ENCODE data around the gene TIMM29.
"Not testable (repeated sequence)": the region's sequence is repeated elsewhere in the genome, so short reads cannot be mapped to it uniquely, and the experiment has no call there.

The TIMM29 gene

GRCh38 chr19:10913716-10914340 lies 14.8 kb upstream of the TIMM29 start:
- no peak for DNase-seq

DNA sequence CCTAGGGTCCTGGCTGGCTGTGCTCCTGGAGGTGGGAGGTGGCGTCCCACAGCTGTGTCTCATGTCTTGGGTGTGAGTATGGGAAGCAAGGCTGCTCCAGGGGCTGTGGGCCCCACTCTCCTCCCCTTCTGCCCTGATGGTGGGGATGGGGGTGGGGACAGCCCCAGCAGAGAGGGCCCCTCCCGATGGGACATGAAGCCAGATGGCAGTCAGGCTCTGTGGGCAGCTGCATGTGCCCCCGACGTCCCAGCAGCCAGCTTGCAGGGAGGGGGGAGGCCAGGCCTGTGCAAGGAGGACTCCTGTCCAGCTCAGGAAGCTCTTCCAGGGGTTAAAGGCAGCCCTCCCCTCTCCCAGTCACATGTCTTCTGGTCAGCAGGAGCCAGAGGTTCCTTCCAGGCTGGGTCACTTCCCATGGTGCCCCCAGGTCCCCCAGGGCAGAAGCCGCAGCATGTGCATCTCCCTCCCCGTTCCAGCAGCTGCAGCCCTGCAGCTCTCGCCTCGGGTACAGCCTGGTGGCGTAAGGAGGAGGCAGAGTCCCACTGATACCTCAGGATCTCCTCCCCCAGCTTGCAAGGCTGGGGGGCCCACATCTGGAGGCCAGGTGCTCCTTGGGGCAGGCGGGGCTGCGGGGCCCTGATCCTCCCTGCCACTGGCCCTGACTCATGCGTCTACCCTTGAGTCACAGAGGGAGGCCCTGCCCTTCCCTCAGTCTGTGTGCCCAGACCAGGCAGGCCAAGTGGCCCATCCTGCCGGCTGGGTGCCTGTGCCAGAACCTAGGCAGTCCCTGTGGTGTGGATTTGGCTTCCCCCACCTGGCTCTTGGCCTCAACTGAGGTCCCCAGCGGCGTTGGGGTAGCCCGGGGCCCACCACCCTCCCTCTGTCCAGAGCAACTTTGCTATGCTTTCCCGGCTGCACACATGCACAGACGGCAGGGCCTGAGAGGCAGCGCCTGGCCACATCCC lies 13.2 kb upstream of the TIMM29 start:
- DNase-seq: no peak

DNA sequence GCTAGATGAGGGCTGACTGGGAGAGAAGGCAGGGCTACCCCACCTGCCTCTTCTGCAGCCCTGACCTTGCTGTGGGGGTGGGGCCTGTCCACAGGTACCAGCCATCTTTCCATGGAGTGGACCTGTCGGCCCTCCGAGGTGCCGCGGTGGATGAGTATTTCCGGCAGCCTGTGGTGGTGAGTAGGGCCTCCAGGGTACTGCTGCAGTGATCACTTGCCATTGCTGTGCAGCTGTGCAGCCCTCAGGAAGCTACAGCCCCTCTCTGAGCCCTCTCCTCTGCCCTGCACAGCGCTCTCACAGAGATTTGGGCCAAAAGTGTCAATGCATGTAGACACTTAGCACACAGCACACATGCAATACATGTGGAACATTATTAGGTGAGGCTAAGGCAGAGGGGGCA lies 12.0 kb upstream of the TIMM29 start:
- no peak for DNase-seq

- no peak for DNase-seq
Measured at GRCh38 chr19:10918359-10918758, 10.3 kb upstream of the TIMM29 start.

GRCh38 chr19:10919352-10920287 lies 9.0 kb upstream of the TIMM29 start:
- DNase-seq: no peak

- no peak for DNase-seq
Measured at GRCh38 chr19:10920288-10920655, 8.3 kb upstream of the TIMM29 start.

GRCh38 chr19:10920781-10921180 lies 7.8 kb upstream of the TIMM29 start:
- no peak for DNase-seq

- DNase-seq: no peak
Measured at GRCh38 chr19:10921199-10921909, 7.3 kb upstream of the TIMM29 start.

DNA sequence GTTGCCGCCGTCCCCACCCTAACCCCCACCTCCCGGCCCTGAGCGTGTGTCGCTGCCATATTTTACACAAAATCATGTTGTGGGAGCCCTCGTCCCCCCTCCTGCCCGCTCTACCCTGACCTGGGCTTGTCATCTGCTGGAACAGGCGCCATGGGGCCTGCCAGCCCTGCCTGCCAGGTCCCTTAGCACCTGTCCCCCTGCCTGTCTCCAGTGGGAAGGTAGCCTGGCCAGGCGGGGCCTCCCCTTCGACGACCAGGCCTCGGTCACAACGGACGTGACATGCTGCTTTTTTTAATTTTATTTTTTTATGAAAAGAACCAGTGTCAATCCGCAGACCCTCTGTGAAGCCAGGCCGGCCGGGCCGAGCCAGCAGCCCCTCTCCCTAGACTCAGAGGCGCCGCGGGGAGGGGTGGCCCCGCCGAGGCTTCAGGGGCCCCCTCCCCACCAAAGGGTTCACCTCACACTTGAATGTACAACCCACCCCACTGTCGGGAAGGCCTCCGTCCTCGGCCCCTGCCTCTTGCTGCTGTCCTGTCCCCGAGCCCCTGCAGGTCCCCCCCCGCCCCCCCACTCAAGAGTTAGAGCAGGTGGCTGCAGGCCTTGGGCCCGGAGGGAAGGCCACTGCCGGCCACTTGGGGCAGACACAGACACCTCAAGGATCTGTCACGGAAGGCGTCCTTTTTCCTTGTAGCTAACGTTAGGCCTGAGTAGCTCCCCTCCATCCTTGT lies 6.5 kb upstream of the TIMM29 start:
- DNase-seq: no peak

DNA sequence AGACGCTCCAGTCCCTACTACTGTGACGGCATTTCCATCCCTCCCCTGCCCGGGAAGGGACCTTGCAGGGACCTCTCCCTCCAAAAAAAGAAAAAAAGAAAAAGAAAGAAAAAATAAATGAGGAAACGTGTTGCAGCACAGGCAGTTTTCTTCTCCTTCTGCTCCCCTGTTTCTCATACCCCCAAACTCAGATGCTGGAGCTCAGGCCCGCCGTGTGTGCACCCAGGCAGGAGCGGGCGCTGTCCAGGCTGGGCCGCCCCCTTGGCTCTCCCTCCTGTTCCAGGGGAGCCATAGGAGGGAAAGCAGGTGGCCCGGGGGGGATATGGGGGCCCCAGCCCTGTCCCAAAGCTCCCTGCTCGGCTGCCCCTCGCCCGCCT lies 6.0 kb upstream of the TIMM29 start:
- no peak for DNase-seq

GRCh38 chr19:10923260-10924112 lies 5.1 kb upstream of the TIMM29 start:
- no peak for DNase-seq

- no peak for DNase-seq
Measured at GRCh38 chr19:10924597-10924996, 4.0 kb upstream of the TIMM29 start.

DNA sequence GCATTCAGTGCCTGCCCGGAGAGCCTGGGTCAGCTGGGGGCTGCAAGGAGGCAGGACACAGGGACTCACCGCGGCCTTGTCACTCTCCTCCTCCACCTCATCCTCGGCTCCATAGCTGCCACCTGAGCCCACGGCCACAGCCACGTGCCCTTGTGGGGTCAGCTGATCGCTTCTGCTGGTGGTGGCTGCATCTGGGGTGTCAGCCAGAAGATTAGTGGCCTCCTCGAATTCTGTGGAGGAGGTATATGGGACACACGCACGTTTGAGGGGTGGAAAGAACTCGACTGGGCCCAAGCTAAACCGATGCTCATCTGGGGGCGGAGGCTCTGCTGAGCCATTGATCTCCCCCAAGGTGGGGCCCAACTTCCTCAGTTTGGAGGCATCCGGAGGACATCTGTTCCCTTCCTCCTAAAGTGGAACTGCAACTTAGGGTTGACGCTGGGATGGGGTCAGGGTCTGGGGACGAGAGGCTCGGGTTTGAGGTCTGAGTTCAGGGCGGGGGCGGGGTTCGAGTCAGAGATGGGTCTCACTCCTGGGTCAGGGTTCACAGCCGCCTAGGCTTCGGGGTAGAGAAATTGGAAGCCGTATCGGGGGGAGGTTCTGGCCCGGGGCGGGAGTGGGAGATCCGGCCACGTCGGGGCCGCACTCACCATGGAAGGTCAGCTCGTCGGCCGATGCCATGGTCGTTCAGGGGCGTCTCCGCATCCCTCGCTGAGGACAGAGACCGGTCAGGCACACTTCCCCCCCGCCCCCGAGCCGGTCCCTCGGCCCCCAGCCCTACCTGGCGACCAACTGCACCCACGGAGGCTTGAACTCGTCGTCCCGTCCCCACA lies 665 bp upstream of the TIMM29 start:
- DNase-seq: no peak

DNA sequence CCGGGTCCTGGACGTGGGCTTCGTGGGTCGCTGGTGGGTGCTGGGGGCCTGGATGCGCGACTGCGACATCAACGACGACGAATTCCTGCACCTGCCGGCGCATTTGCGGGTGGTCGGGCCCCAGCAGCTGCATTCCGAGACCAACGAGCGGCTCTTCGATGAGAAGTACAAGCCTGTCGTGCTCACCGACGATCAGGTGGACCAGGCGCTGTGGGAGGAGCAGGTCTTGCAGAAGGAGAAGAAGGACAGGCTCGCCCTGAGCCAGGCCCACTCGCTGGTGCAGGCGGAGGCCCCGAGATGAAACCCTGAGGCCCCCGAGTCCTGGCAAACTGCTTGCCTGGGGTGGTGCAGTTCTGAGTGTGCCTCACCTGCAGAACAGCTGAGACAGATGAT lies 787 bp downstream of the TIMM29 start:
- DNase-seq: no peak

GRCh38 chr19:10935371-10936059 lies 6.9 kb downstream of the TIMM29 start:
- DNase-seq: no peak

DNA sequence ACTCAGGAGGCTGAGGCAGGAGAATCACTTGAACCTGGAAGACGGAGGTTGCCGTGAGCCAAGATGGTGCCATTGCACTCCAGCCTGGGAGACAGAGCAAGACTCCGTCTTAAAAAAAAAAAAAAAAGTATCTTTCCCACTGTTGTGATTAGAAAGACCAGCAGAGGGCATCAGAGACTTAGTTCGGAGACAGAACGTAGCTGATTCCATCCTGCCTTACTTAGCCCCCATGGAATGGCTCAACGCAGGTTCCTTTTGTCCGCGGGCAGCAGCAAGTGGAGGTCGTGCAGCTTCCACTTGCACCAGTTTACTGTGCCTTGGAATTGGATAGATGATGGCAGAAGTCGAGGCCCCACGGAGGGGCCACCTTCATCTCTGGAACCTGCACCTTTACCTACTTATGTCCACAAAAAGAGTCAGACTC lies 8.1 kb downstream of the TIMM29 start:
- no peak for DNase-seq

GRCh38 chr19:10941649-10942048 lies 13.0 kb downstream of the TIMM29 start:
- not testable (repeated sequence) for DNase-seq

DNA sequence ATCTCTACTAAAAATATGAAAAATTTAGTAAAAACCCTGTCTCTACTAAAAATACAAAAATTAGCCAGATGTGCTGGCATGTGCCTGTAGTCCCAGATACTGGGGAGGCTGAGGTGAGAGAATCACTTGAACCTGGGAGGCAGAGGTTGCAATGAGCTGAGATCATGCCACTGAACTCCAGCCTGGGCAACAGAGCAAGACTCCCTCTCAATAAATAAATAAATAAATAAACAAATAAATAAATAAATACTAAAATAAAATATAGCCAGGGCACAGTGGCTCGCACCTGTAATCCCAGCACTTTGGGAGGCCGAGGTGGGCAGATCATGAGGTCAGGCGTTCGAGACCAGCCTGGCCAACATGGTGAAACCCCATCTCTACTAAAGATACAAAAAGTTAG lies 14.8 kb downstream of the TIMM29 start:
- not testable (repeated sequence) for DNase-seq

- no peak for DNase-seq
Measured at GRCh38 chr19:10945264-10945663, 16.7 kb downstream of the TIMM29 start.

Data from activated gamma-delta T cell (primary cell).